ENCODE data around the gene CLTA.
A peak's percentile ranks its signal among the peaks of the same experiment; 100 is the strongest.

Gene CLTA

DNA sequence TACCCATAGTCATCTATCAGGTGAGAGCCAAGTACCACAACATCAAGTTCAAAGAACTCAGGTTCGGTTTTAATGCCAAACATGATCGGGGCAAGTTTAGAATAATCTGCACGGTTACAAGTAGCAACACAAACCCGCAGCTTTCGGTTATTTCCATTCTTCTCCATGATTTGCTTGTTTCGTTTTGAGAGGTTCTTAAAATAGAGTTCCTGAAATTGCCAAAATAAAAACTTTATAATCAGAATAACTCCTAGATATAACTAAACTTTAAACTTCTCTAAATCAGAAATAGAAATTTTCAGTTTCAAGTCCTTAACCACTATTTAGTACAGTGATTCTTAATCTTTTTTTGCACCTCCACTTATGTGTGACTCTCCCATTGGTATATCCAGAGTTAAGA, 58.5 kb downstream of the CLTA start:
- no peak for DNase-seq

DNA sequence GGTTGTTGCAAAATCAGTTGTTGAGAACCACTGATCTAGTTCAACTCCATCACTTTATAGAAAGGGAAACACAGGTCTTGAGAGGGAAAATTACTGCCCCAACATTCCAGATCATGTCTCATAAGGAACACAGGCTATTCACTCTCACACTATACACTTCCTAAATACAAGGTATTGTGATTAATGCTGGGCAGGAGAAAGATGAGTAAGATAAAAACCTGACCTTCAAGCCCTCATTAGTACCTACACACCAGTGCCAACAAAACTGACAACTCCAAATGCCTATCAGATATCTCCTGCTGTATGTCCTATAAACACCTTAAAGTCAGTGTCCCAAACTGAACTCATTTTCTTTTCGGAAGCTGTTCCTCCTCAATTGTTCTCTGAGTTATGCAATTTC, 59.4 kb downstream of the CLTA start:
- no peak for DNase-seq

DNA sequence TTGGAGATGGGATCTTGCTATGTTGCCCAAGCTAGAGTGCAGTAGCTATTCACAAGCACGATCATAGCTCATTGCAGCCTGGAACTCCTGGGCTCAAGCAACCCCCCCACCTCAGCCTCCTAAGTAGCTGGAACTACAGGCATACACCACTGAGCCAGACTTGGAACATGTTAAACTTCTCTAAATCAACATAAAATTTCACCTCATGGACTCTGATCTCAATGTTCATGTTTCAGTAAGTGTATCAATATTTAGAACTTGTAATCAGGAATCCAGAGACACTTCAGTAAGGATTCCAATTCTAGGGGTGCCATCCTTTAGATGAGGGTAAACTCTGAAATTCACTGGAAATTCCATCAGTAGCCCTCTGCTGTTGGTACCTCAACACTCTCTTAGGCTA, 60.7 kb downstream of the CLTA start:
- DNase-seq: no peak

DNA sequence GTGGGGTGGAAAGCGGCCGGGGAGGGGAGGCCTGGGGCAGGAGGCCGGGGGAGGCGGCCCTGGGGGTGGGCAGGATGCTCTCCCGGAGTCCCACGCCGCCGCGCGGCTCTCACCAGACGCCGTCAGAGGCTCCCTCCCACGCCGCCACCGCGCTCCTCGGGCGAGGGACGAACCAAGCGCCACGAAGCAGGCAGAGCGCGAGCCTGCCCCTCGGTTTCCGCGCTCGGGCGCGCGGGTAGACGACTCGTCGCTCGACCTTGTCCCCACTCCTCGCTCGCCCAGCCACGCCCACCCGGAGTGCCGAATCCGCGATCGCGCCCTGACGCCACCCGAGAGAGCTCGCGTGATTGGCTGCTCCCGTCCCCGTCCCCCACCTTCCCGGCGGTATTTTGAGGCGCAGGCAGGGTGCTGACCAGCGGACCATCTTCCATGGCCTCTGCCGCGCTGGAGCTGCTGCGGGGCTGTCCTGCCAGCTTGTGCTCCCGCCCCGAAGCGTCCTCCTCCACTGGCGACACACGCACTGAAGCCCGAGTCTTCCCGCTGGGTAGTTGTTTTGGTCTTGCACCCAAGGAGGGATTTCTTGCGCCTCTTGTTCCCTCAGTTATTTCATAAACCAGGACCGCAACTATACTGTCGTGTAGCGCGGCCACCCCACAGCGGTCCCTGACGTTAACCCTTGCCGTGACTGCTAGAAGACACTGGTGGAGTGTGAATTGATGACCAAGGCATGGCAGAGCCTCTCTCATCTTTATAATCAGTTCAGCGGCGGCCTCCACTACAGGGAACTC, 67.7 kb downstream of the CLTA start, which contains the start of gene GNE:
Gene GNE, minus strand, starts transcription at position 241 of the 788 bp plus-strand sequence. CDS start 9,093 bp downstream, outside the sequence.
- DNase-seq: peak; percentile 99

DNA sequence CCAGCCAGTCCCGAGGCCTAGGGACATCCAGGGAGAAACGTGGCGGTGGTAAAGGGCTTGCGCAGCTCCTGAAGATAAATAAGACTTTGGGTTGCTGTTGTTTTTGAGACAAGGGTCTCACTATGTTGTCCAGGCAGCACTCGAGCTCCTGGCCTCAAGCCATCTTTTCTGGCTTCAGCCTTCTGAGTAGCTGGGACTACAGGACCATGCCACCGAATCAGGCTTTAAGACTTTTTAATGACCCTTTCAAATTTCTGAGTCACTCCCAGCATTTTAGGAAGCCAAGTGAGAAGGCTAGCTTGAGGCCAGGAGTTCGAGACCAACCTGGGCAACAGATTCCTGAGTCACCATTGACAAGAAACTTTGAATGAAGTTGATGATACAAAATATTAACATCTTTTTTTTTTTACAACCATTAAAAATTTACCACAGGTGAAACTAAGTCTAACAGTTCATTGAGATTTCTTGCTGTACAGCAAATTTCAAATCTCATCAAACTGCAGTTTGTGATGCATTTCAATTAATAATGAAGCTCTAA, 68.3 kb downstream of the CLTA start:
- no peak for DNase-seq

Measured in stimulated activated CD8-positive, alpha-beta memory T cell treated with anti-CD3 and anti-CD28 coated beads, Interleukin-4, amount 100 ng/mL, for 48 hours (primary cell).